ENCODE results near the gene KCNA5. TPM values are rescaled to one million over a fixed set of nuclear protein-coding genes. Genes with fewer than 3 reads are reported as not detected.

The KCNA5 gene
- total and polyA plus RNA-seq, 2 donors (not counting 1 experiment from before 2014, with no cell fraction given), result 0.20 to 0.72 TPM

DNA sequence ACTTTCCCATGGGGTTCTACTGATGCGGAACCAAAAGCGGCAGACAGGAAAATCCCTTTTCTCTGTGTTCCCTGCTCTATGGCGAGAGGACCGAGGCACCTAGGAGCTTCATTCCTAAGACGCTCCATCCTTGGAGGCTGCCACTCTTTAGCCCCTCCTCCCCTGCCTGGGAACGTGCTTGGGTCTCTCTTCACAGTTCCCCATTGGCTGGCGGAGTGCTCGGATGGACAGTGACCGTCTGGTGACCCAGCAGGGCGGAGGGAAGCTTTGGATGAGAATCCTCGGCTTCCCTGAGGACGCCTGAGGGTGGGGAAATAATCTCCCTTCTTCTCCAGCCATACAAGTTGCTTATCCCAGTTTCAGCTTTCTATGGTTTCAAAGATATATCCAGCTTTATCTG lies 37.3 kb downstream of the KCNA5 start:
- Histone ChIP-seq H3K4me1 (ENCODE audit: control insufficient read depth in 2 of 2, insufficient read depth in 2 of 2, low read length in 2 of 2) (no peaks in the 10 kb centered on the region), H3K36me3 (replicated peaks in 1 of 2; ENCODE audit: control extremely low read depth in 1 of 2, control insufficient read depth in 1 of 2, extremely low read depth in 1 of 2, insufficient read depth in 2 of 2, low read length in 1 of 2) (no peaks in the 10 kb centered on the region), H3K4me3 (ENCODE audit: control extremely low read depth in 1 of 5, extremely low read depth in 1 of 5, insufficient read depth in 1 of 5, low read depth in 2 of 5, low read length in 4 of 5) (no peak overlapping the region), H3K9ac (ENCODE audit: low read length) (no peak overlapping the region), H3K9me3 (ENCODE audit: control extremely low read depth in 1 of 3, control insufficient read depth in 2 of 3, insufficient read depth in 1 of 3, low read length in 2 of 3) (no peaks in the 10 kb centered on the region), H3K27me3 (replicated peaks in 1 of 4; ENCODE audit: control extremely low read depth in 1 of 4, control insufficient read depth in 3 of 4, insufficient read depth in 4 of 4, low read length in 3 of 4) (no peaks in the 10 kb centered on the region), H3K27ac (ENCODE audit: low read length in 2 of 2) (no peak overlapping the region), H4K20me1 (ENCODE audit: control insufficient read depth, insufficient read depth, low read length, poor library complexity, severe bottlenecking) (no peaks in the 10 kb centered on the region), H3K4me2 (replicated peaks; ENCODE audit: low read depth, low read length, poor library complexity, severe bottlenecking) (no peak overlapping the region), H2AFZ (ENCODE audit: insufficient read depth, low read depth, low read length, poor library complexity, severe bottlenecking) (no peak overlapping the region), H3K79me2 (ENCODE audit: control insufficient read depth, insufficient read depth, low read length) (no peaks in the 10 kb centered on the region)
- no peak overlapping the region for H3K27ac Mint-ChIP-seq
- POLR2A ChIA-PET, result no interaction called here
- intact Hi-C loops (cut with micrococcal nuclease), result no loop called here
- ATAC-seq (ENCODE audit: low read depth) (no peak), DNase-seq (no peak)
- H3K27me3 Mint-ChIP-seq, result peaks cover 33% of the 10 kb centered on the region
- WGBS (ENCODE audit: insufficient coverage), result 88% methylated on average over 8 of the region's 12 CpGs
- CTCF ChIA-PET, result interaction anchor here (1.7 to 8.7 kb wide), 4 partner anchors 31 to 226 kb away, joined by 4 to 327 read pairs (median 20); no protein-coding TSS in a partner anchor
- no peak for TF ChIP-seq EZH2 (IDR thresholded peaks at IDR 0.05; ENCODE audit: borderline replicate concordance, insufficient read depth, low read depth, low read length, poor library complexity, severe bottlenecking)
- TF ChIP-seq, protein P1, sequence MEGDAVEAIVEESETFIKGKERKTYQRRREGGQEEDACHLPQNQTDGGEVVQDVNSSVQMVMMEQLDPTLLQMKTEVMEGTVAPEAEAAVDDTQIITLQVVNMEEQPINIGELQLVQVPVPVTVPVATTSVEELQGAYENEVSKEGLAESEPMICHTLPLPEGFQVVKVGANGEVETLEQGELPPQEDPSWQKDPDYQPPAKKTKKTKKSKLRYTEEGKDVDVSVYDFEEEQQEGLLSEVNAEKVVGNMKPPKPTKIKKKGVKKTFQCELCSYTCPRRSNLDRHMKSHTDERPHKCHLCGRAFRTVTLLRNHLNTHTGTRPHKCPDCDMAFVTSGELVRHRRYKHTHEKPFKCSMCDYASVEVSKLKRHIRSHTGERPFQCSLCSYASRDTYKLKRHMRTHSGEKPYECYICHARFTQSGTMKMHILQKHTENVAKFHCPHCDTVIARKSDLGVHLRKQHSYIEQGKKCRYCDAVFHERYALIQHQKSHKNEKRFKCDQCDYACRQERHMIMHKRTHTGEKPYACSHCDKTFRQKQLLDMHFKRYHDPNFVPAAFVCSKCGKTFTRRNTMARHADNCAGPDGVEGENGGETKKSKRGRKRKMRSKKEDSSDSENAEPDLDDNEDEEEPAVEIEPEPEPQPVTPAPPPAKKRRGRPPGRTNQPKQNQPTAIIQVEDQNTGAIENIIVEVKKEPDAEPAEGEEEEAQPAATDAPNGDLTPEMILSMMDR (IDR thresholded peaks at IDR 0.05), result no peak
- H3K9me3 Mint-ChIP-seq (ENCODE audit: insufficient read depth), result no peaks in the 10 kb centered on the region
- no peaks in the 10 kb centered on the region for H3K4me1 Mint-ChIP-seq
- no peak overlapping the region for H3K4me3 Mint-ChIP-seq

DNA sequence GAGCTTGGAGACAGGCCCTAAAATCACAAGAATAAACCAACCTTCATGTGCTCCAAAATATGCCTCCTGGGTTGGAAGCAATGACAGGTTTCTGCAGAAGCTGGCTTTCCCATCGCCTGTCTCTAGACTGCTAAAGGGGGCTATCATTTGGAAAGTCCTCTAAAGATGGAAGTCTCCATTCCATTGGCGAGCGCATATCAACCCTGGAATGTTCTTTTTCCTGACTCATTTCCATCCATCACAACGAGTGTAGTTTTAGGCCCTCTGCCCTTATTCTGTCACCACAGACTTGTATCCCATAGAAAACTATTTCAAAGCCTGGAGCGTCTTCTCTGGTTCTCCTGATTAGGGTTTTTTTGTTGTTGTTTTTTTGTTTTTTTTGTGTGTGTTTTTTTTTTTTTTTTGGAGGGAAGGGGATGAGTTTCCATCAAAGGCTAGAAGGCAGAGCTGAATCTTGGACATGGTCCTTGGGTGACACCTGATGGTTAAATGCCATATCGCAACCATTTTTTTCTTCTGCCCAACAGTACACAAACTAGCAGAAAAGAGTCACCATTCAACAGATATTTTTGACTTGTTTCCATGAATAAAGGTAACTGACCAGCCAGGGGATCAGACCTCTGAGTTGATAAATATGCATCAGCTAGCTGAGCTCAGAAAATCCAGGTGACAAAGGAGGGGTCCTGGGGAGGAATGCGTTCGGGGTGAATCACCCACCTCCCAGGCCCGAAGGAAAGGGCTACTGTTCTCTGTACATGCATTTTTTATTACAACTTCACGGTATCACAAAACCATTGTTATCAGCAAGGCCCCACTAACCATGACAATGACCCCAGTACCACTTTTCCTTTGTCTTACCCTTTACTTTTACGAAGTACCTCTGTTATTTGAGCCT lies 40.5 kb downstream of the KCNA5 start:
- Mint-ChIP-seq H3K4me3 (no peak overlapping the region), H3K4me1 (no peaks in the 10 kb centered on the region), H3K27ac (no peak overlapping the region), H3K27me3 (peaks cover 24% of the 10 kb centered on the region), H3K9me3 (ENCODE audit: insufficient read depth) (no peaks in the 10 kb centered on the region)
- WGBS (ENCODE audit: insufficient coverage), result 55% methylated on average over 5 of the region's 11 CpGs
- no peaks in the 10 kb centered on the region for H3K36me3 ChIP-seq (replicated peaks in 1 of 2; ENCODE audit: control extremely low read depth in 1 of 2, control insufficient read depth in 1 of 2, extremely low read depth in 1 of 2, insufficient read depth in 2 of 2, low read length in 1 of 2)
- H3K9ac ChIP-seq (ENCODE audit: low read length), result no peak overlapping the region
- POLR2A ChIA-PET, result no interaction called here
- no peak for TF ChIP-seq EZH2 (IDR thresholded peaks at IDR 0.05; ENCODE audit: borderline replicate concordance, insufficient read depth, low read depth, low read length, poor library complexity, severe bottlenecking)
- TF ChIP-seq, protein P1 (IDR thresholded peaks at IDR 0.05), result peak; percentile 92
- no peaks in the 10 kb centered on the region for H4K20me1 ChIP-seq (ENCODE audit: control insufficient read depth, insufficient read depth, low read length, poor library complexity, severe bottlenecking)
- CTCF ChIA-PET, result interaction anchor here (0.7 to 8.7 kb wide), 17 partner anchors 9 to 227 kb away, joined by 3 to 327 read pairs (median 4); no protein-coding TSS in a partner anchor
- no peaks in the 10 kb centered on the region for H3K79me2 ChIP-seq (ENCODE audit: control insufficient read depth, insufficient read depth, low read length)
- intact Hi-C loops (cut with micrococcal nuclease), result loop anchor here (2.0 kb wide), 1 partner anchor 33 kb away; no protein-coding TSS in a partner anchor
- no peak overlapping the region for H3K4me2 ChIP-seq (replicated peaks; ENCODE audit: low read depth, low read length, poor library complexity, severe bottlenecking)
- DNase-seq (peak; percentile 78), ATAC-seq (ENCODE audit: low read depth) (peak; percentile 56)
- H2AFZ ChIP-seq (ENCODE audit: insufficient read depth, low read depth, low read length, poor library complexity, severe bottlenecking), result no peak overlapping the region
- no peaks in the 10 kb centered on the region for H3K9me3 ChIP-seq (ENCODE audit: control extremely low read depth in 1 of 3, control insufficient read depth in 2 of 3, insufficient read depth in 1 of 3, low read length in 2 of 3)
- no peak overlapping the region for H3K27ac ChIP-seq (ENCODE audit: low read length in 2 of 2)
- no peak overlapping the region for H3K4me3 ChIP-seq (ENCODE audit: control extremely low read depth in 1 of 5, extremely low read depth in 1 of 5, insufficient read depth in 1 of 5, low read depth in 2 of 5, low read length in 4 of 5)
- no peaks in the 10 kb centered on the region for H3K27me3 ChIP-seq (replicated peaks in 1 of 4; ENCODE audit: control extremely low read depth in 1 of 4, control insufficient read depth in 3 of 4, insufficient read depth in 4 of 4, low read length in 3 of 4)
- H3K4me1 ChIP-seq (ENCODE audit: control insufficient read depth in 2 of 2, insufficient read depth in 2 of 2, low read length in 2 of 2), result no peaks in the 10 kb centered on the region

Data from B cell (primary cell).